MG63 (cell line): Measurements from ENCODE around the gene ITK. TPM values are rescaled to one million over a fixed set of nuclear protein-coding genes. Genes with fewer than 3 reads are reported as not detected.

Source experiments
- DNase-seq: peaks from one replicate; pipeline ENCODE4 v3.0.0-alpha.2; 2020
- H3K27me3 ChIP-seq: fragments of 250-450 bp; sonication (Bioruptor Pico); 2 replicates; pipeline ENCODE4 v1.5.1; 2020; ENCODE audit warnings: mild to moderate bottlenecking, moderate library complexity
- H3K36me3 ChIP-seq: fragments of 250-450 bp; sonication (Bioruptor Pico); 2 replicates; pipeline ENCODE4 v1.5.1; 2020; ENCODE audit warnings: mild to moderate bottlenecking, moderate library complexity
- H3K4me3 ChIP-seq: fragments of 250-450 bp; sonication (Bioruptor Pico); 2 replicates; pipeline ENCODE4 v1.5.1; 2020; ENCODE audit warnings: mild to moderate bottlenecking, moderate library complexity
- H3K9me3 ChIP-seq: fragments of 250-450 bp; sonication (Bioruptor Pico); 2 replicates; pipeline ENCODE4 v1.5.1; 2020; ENCODE audit warnings: mild to moderate bottlenecking, moderate library complexity
- total RNA-seq: library from RNA; depleted of rRNA; stranded (reverse); fragments of >200 nt; shearing (Covaris generic); gene quantifications from 2 replicates; pipeline ENCODE4 v1.2.3, GENCODE V29; 2014; ENCODE audit warnings: low replicate concordance; rRNA removed

Gene ITK
- total RNA-seq, 1 experiment from 2014 or later: not detected

DNA sequence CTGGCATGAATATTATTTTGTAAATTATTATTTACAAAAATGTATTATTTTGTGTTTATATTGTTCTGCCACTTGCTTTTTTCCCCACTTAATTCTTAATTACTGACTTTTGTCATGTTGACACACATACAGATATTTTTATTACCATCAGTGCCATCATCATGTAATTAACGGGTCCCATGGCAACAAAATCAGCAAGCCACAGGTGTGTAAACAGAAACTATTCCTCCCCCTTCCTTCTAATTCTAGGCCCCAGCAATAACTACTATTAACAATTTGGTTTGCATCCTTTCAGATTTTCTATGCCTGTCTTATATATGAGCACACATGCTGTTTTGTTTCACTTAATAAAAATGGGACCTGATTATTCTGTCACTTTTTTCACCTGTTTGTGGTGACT is 114.6 kb downstream of the ITK start:
- no peaks in the 10 kb centered on the region for H3K9me3 ChIP-seq
- H3K4me3 ChIP-seq: no peak overlapping the region
- H3K27me3 ChIP-seq: no peaks in the 10 kb centered on the region
- H3K36me3 ChIP-seq: no peaks in the 10 kb centered on the region
- no peak for DNase-seq

DNA sequence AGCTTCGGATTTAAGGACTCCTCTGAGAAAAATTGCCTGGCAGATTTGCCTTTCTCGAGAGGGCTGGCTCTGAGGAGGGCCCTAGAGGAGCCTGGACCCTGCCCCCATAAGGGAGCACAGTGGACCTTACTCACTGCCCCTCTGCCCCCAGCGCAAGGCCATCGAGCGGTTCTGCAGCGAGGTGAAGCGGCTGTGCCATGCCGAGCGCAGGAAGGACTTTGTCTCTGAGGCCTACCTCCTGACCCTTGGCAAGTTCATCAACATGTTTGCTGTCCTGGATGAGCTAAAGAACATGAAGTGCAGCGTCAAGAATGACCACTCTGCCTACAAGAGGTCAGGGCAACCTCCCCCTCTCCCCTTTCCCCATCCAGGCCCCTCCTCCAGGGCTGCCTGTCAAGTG is 119.9 kb downstream of the ITK start:
- Histone ChIP-seq H3K9me3 (no peaks in the 10 kb centered on the region), H3K4me3 (no peak overlapping the region), H3K27me3 (no peaks in the 10 kb centered on the region), H3K36me3 (no peaks in the 10 kb centered on the region)
- DNase-seq: no peak

DNA sequence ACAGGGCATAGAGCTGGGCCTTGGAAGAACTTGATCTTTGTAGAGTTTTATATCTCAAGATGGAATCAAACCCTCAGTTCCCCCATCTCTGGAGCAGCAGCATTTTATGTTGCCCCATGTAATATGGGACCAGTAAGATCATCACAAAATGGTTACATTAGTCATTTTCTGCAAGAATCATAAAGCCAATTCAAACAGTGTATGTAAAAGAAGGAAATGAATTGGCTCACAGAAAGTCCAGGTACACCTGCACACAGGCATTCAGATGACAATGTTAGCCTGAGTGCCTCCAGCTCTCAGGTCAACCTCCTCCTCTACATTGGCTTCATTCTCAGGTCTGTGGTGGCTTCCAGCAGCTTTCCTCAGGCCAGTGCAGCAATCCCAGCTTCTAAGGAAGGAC is 120.4 kb downstream of the ITK start:
- no peaks in the 10 kb centered on the region for H3K27me3 ChIP-seq
- DNase-seq: no peak
- no peak overlapping the region for H3K4me3 ChIP-seq
- H3K9me3 ChIP-seq: no peaks in the 10 kb centered on the region
- H3K36me3 ChIP-seq: no peaks in the 10 kb centered on the region

- Histone ChIP-seq H3K36me3 (no peaks in the 10 kb centered on the region), H3K27me3 (no peaks in the 10 kb centered on the region), H3K9me3 (no peaks in the 10 kb centered on the region), H3K4me3 (no peak overlapping the region)
- no peak for DNase-seq
Observed at GRCh38 chr5:157303023-157303422, 122.4 kb downstream of the ITK start.

DNA sequence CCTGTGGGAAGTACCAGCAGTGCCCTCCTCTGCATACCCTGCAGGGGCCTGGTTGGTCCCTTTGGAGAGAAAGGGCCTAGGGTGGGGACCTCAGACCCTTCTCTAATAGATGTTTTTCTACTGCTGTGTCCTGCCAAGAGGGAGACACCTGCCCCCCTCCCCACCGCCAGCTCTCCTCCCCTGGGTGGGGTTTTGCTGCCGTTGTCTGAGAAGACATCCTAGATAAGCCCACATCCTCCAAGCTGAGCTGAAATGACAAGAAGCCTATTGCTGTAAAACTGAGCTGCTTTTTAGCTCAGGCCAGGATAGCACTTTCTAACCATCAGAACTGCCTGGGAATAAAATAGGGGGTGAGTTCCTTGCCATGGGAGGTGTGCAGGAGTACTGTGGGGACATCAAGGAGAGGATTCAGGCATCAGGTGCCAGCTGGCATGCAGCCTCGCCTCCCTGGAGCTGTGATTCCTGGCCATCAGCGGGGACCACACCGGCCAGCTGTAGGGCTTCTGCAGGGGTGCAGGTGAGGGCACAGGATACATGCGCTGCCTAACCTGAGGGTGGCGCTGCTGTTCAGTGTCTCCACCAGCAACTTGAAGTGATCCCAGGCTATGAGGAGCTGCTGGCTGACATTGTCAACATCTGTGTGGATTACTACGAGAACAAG is 123.2 kb downstream of the ITK start:
- no peaks in the 10 kb centered on the region for H3K9me3 ChIP-seq
- no peak for DNase-seq
- no peak overlapping the region for H3K4me3 ChIP-seq
- H3K36me3 ChIP-seq: no peaks in the 10 kb centered on the region
- H3K27me3 ChIP-seq: no peaks in the 10 kb centered on the region

Other genes starting within 250 kb of the ITK start
- gene TIMD4, start 217.6 kb upstream of the ITK start, total RNA-seq: not detected in 2 replicates
- not detected in 2 replicates for gene HAVCR1, start 121.7 kb upstream of the ITK start, total RNA-seq
- 0.23 TPM in 1 of 2 replicates, not detected in the other for gene HAVCR2, start 71.8 kb upstream of the ITK start, total RNA-seq
- gene MED7, start 38.0 kb upstream of the ITK start, total RNA-seq: 15.4 and 27.6 TPM in 2 replicates
- not detected in 2 replicates for gene GARIN3, start 14.6 kb upstream of the ITK start, total RNA-seq
- 4.4 and 5.0 TPM in 2 replicates for gene CYFIP2, start 85.3 kb downstream of the ITK start, total RNA-seq